Body of pancreas (tissue), 4 donors: ENCODE results near the gene WDR27. TPM values are rescaled to one million over a fixed set of nuclear protein-coding genes. Genes with fewer than 3 reads are reported as not detected.

Experiments
- ATAC-seq: fragments of 150-250 bp; one replicate; pipeline ENCODE4 v1.9.1; 2016
- DNase-seq, 4 donors: peaks; one replicate each; pipeline ENCODE4 v3.0.0-alpha.2; 2019
- H3K27ac ChIP-seq, 4 donors: fragments of 200-600 bp; sonication (generic); 1 replicate in 3 of 4; 2 replicates in 1 of 4; pipeline versions ENCODE4 v1.5.1 to v1.6.1; 2016 to 2019; ENCODE audit warnings: mild to moderate bottlenecking in 1 of 4, mixed read lengths in 1 of 4, moderate library complexity in 1 of 4
- H3K27me3 ChIP-seq, 2 donors: fragments of 200-600 bp; sonication (generic); one replicate each; pipeline ENCODE4 v1.6.0; 2016; ENCODE audit warnings: mild to moderate bottlenecking in 1 of 2
- H3K36me3 ChIP-seq, 2 donors: fragments of 200-600 bp; sonication (generic); replicated peaks in 1 of 2; 2 replicates each; pipeline ENCODE4 v1.5.1; 2016; ENCODE audit warnings: low read depth in 2 of 2; ENCODE audit not compliant: insufficient read depth in 1 of 2
- H3K4me1 ChIP-seq: fragments of 200-600 bp; sonication (generic); one replicate; pipeline ENCODE4 v1.6.0; 2016
- H3K4me3 ChIP-seq, 2 donors: fragments of 200-600 bp; sonication (generic); 1 replicate in 1 of 2; 2 replicates in 1 of 2; pipeline ENCODE4 v1.5.1; 2016 to 2019
- H3K9me3 ChIP-seq, 3 donors: fragments of 200-600 bp; sonication (generic); 1 replicate in 2 of 3; 2 replicates in 1 of 3; pipeline ENCODE4 v1.5.1; 2016
- CTCF ChIP-seq, 7 experiments: fragments of 450-650 bp in 4 of 7; fragments of 200-600 bp in 3 of 7; sonication (generic) in 3 of 7; IDR thresholded peaks; one replicate each; pipeline ENCODE4 v1.5.1; 2016 to 2019; ENCODE audit warnings: antibody characterized with exemption in 7 of 7
- POLR2A ChIP-seq, 3 donors: fragments of 450-650 bp; IDR thresholded peaks; one replicate each; pipeline ENCODE4 v1.6.1; 2016; ENCODE audit warnings: antibody characterized with exemption in 3 of 3, mild to moderate bottlenecking in 2 of 3
- WGBS, 2 donors: methylation state at CpG; one replicate each; pipeline ENCODE4 v1.1.5; 2017; 5-methylcytosine and 5-hydroxymethylcytosine counted together
- intact Hi-C: fragments of 100-400 bp; cut with DNase I; formaldehyde crosslinking; loops from one replicate; pipeline ENCODE4 v1.15.1; 2023
- total RNA-seq, 2 donors: library from RNA; depleted of rRNA; stranded (reverse); fragments of >200 nt; gene quantifications; one replicate each; pipeline ENCODE4 v1.1.0, GENCODE V29; 2016

WDR27 gene
- total RNA-seq, 2 donors from 2014 or later, result 38.2 to 38.7 TPM

GRCh38 chr6:169491482-169491881 lies 210.3 kb downstream of the WDR27 start:
- Histone ChIP-seq H3K4me1 (no peaks in the 10 kb centered on the region), H3K9me3 (no peaks in the 10 kb centered on the region), H3K27me3 (no peaks in the 10 kb centered on the region), H3K36me3 (no peaks in the 10 kb centered on the region), H3K27ac (no peak overlapping the region), H3K4me3 (no peak overlapping the region)
- no peak for TF ChIP-seq POLR2A (IDR thresholded peaks at IDR 0.05)
- TF ChIP-seq CTCF (IDR thresholded peaks at IDR 0.05), result no peak
- 74 to 81% methylated on average over 1 of the region's 1 CpG for WGBS, 2 donors
- intact Hi-C loops, result no loop called here
- no peak for DNase-seq
- ATAC-seq, result no peak

GRCh38 chr6:169490830-169491229 lies 211.0 kb downstream of the WDR27 start:
- intact Hi-C loops, result no loop called here
- Histone ChIP-seq H3K27ac (no peak overlapping the region), H3K27me3 (no peaks in the 10 kb centered on the region), H3K9me3 (no peaks in the 10 kb centered on the region), H3K36me3 (no peaks in the 10 kb centered on the region), H3K4me1 (no peaks in the 10 kb centered on the region), H3K4me3 (no peak overlapping the region)
- ATAC-seq (no peak), DNase-seq (no peak)
- TF ChIP-seq CTCF (IDR thresholded peaks at IDR 0.05) (no peak), POLR2A (IDR thresholded peaks at IDR 0.05) (no peak)
- 67 to 74% methylated on average over 5 of the region's 5 CpGs for WGBS, 2 donors

- intact Hi-C loops, result no loop called here
- H3K36me3 ChIP-seq, result no peaks in the 10 kb centered on the region
- DNase-seq (no peak), ATAC-seq (no peak)
- WGBS, 2 donors, result 77 to 80% methylated on average over 6 of the region's 6 CpGs
- H3K4me3 ChIP-seq, result no peak overlapping the region
- no peaks in the 10 kb centered on the region for H3K4me1 ChIP-seq
- no peaks in the 10 kb centered on the region for H3K9me3 ChIP-seq
- no peaks in the 10 kb centered on the region for H3K27me3 ChIP-seq
- no peak for TF ChIP-seq CTCF (IDR thresholded peaks at IDR 0.05)
- no peak for TF ChIP-seq POLR2A (IDR thresholded peaks at IDR 0.05)
- no peak overlapping the region for H3K27ac ChIP-seq
These were observed 211.6 kb downstream of the WDR27 start for GRCh38 chr6:169490246-169490641.

GRCh38 chr6:169489563-169490245 lies 212.1 kb downstream of the WDR27 start:
- TF ChIP-seq POLR2A (IDR thresholded peaks at IDR 0.05) (no peak), CTCF (IDR thresholded peaks at IDR 0.05) (no peak)
- no peak for ATAC-seq
- intact Hi-C loops, result no loop called here
- H3K9me3 ChIP-seq, result no peaks in the 10 kb centered on the region
- H3K27ac ChIP-seq, result no peak overlapping the region
- no peak overlapping the region for H3K4me3 ChIP-seq
- no peak for DNase-seq
- no peaks in the 10 kb centered on the region for H3K36me3 ChIP-seq
- no peaks in the 10 kb centered on the region for H3K4me1 ChIP-seq
- 91 to 97% methylated on average over 7 to 8 of the region's 8 CpGs for WGBS, 2 donors
- H3K27me3 ChIP-seq, result no peaks in the 10 kb centered on the region
